Muscle of arm (tissue), 12 donors: ENCODE data around the gene COX7A2. TPM values are rescaled to one million over a fixed set of nuclear protein-coding genes. Genes with fewer than 3 reads are reported as not detected.
A peak's percentile ranks its signal among the peaks of the same experiment; 100 is the strongest.

Experiments used
- DNase-seq: peaks from one replicate; pipeline ENCODE4 v3.0.0-alpha.2; 2013
- polyA plus RNA-seq, 12 donors: library from polyadenylated mRNA; unstranded; fragments of 120-200 nt; gene quantifications; one replicate each; pipeline ENCODE4 v1.2.1, GENCODE V29; 2013; ENCODE audit not compliant: insufficient read length in 12 of 12

Gene COX7A2
- polyA plus RNA-seq, 12 donors = 147 to 273 (median 214) TPM; not detected in 1

- DNase-seq = no peak
Measured at GRCh38 chr6:75224303-75224926, 19.2 kb downstream of the COX7A2 start.

- DNase-seq = no peak
Measured at GRCh38 chr6:75223428-75223827, 20.2 kb downstream of the COX7A2 start.

- no peak for DNase-seq
Measured at GRCh38 chr6:75222261-75222660, 21.3 kb downstream of the COX7A2 start.

- DNase-seq = no peak
Measured at GRCh38 chr6:75221116-75221515, 22.5 kb downstream of the COX7A2 start.

- DNase-seq = no peak
Measured at GRCh38 chr6:75220357-75220756, 23.2 kb downstream of the COX7A2 start.

- DNase-seq = no peak
Measured at GRCh38 chr6:75219263-75219662, 24.3 kb downstream of the COX7A2 start.

- peak; percentile 43 for DNase-seq
Measured at GRCh38 chr6:75217193-75217592, 26.4 kb downstream of the COX7A2 start.

GRCh38 chr6:75215291-75215690 lies 28.3 kb downstream of the COX7A2 start:
- no peak for DNase-seq

- DNase-seq = no peak
Measured at GRCh38 chr6:75213732-75214131, 29.9 kb downstream of the COX7A2 start.

GRCh38 chr6:75213112-75213511 lies 30.5 kb downstream of the COX7A2 start:
- no peak for DNase-seq

GRCh38 chr6:75211920-75212590 lies 31.5 kb downstream of the COX7A2 start:
- DNase-seq = no peak

- peak; percentile 79 for DNase-seq
Measured at GRCh38 chr6:75210885-75211739, 32.5 kb downstream of the COX7A2 start.

- DNase-seq = no peak
Measured at GRCh38 chr6:75209184-75209723, 34.3 kb downstream of the COX7A2 start.

- peak; percentile 93 for DNase-seq
Measured at GRCh38 chr6:75208298-75209183, 35.1 kb downstream of the COX7A2 start.

GRCh38 chr6:75206576-75207342 lies 36.8 kb downstream of the COX7A2 start:
- DNase-seq = peak; percentile 71

GRCh38 chr6:75205776-75206575 lies 37.6 kb downstream of the COX7A2 start, which contains the start of gene COL12A1:
Gene COL12A1, minus strand, starts transcription at chr6:75206053. Its CDS starts 3,261 bp downstream, at chr6:75202792.
- DNase-seq = peak; percentile 99

- DNase-seq = peak; percentile 57
Measured at GRCh38 chr6:75204959-75205775, 38.4 kb downstream of the COX7A2 start.

GRCh38 chr6:75204217-75204958 lies 39.2 kb downstream of the COX7A2 start:
- DNase-seq = peak; percentile 92
